Gastroesophageal sphincter (tissue), 4 donors: ENCODE data around the gene OGA. TPM values are rescaled to one million over a fixed set of nuclear protein-coding genes. Genes with fewer than 3 reads are reported as not detected.

Experiments
- ATAC-seq: fragments of 150-250 bp; one replicate; pipeline ENCODE4 v1.9.1; 2016; ENCODE audit warnings: mild to moderate bottlenecking, moderate library complexity
- H3K27ac ChIP-seq, 4 donors: fragments of 200-600 bp; sonication (generic) in 3 of 4; 1 replicate in 3 of 4; 2 replicates in 1 of 4; pipeline ENCODE4 v1.5.1; 2016 to 2019
- H3K27me3 ChIP-seq: fragments of 200-600 bp; sonication (generic); one replicate; pipeline ENCODE4 v1.5.1; 2019
- H3K36me3 ChIP-seq, 2 donors: fragments of 200-600 bp; sonication (generic); one replicate each; pipeline ENCODE4 v1.5.1; 2019; ENCODE audit warnings: control low read depth in 1 of 2
- H3K4me1 ChIP-seq, 3 donors: fragments of 200-600 bp; sonication (generic); 1 replicate in 2 of 3; 2 replicates in 1 of 3; pipeline ENCODE4 v1.5.1; 2016 to 2019; ENCODE audit warnings: control low read depth in 2 of 3
- H3K4me3 ChIP-seq, 2 donors: fragments of 200-600 bp; sonication (generic); one replicate each; pipeline ENCODE4 v1.5.1; 2019; ENCODE audit warnings: mild to moderate bottlenecking in 1 of 2, moderate library complexity in 1 of 2
- H3K9me3 ChIP-seq, 3 donors: fragments of 200-600 bp; sonication (generic); one replicate each; pipeline ENCODE4 v1.5.1; 2017 to 2019; ENCODE audit warnings: control low read depth in 2 of 3
- CTCF ChIP-seq, 4 experiments: fragments of 200-600 bp in 2 of 4; fragments of 450-650 bp in 2 of 4; sonication (generic) in 1 of 4; IDR thresholded peaks; one replicate each; pipeline ENCODE4 v1.5.1; 2017 to 2019; ENCODE audit warnings: antibody characterized with exemption in 4 of 4, mild to moderate bottlenecking in 2 of 4, moderate library complexity in 2 of 4
- EP300 ChIP-seq: sonication (generic); formaldehyde crosslinking; IDR thresholded peaks from one replicate; pipeline ENCODE4 v1.6.1; 2017; ENCODE audit warnings: antibody characterized with exemption, mild to moderate bottlenecking
- POLR2A ChIP-seq, 2 donors: fragments of 450-650 bp; IDR thresholded peaks; one replicate each; pipeline ENCODE4 v1.6.1; 2017; ENCODE audit warnings: antibody characterized with exemption in 2 of 2, mild to moderate bottlenecking in 2 of 2, moderate library complexity in 1 of 2
- POLR2AphosphoS5 ChIP-seq: sonication (generic); formaldehyde crosslinking; IDR thresholded peaks from one replicate; pipeline ENCODE4 v1.6.1; 2017; ENCODE audit warnings: antibody characterized with exemption
- WGBS, 2 donors: methylation state at CpG; one replicate each; pipeline ENCODE4 v1.1.5; 2018; ENCODE audit warnings: low coverage in 1 of 2; 5-methylcytosine and 5-hydroxymethylcytosine counted together
- total RNA-seq, 4 donors: library from RNA; depleted of rRNA; stranded (reverse); fragments of >200 nt; gene quantifications; one replicate each; pipeline ENCODE4 v1.1.0, GENCODE V29; 2016

Gene OGA
- total RNA-seq, 4 donors from 2014 or later = 92.5 to 163 (median 115) TPM

- no peaks in the 10 kb centered on the region for H3K9me3 ChIP-seq
- H3K4me1 ChIP-seq = peaks cover 0 to 33% (median 12%) of the 10 kb centered on the region in 3 donors
- H3K4me3 ChIP-seq = peak overlapping the region; percentile 95 to 100
- no peaks in the 10 kb centered on the region for H3K36me3 ChIP-seq
- no peaks in the 10 kb centered on the region for H3K27me3 ChIP-seq
- peak overlapping the region; percentile 55 to 99 (median 97) for H3K27ac ChIP-seq
- 19 to 29% methylated on average over 9 to 10 of the region's 14 CpGs for WGBS, 2 donors
- peak; percentile 37 for ATAC-seq
- TF ChIP-seq CTCF (IDR thresholded peaks at IDR 0.05) (no peak), EP300 (no peak), POLR2AphosphoS5 (no peak), POLR2A (IDR thresholded peaks at IDR 0.05) (no peak)
Observed at GRCh38 chr10:101818872-101819633, 809 bp upstream of the OGA start.

- peaks cover 0 to 49% (median 17%) of the 10 kb centered on the region in 3 donors for H3K4me1 ChIP-seq
- no peaks in the 10 kb centered on the region for H3K9me3 ChIP-seq
Observed at GRCh38 chr10:101817337-101818118, 716 bp downstream of the OGA start.

GRCh38 chr10:101816913-101817336, 1.3 kb downstream of the OGA start:
- ATAC-seq = no peak
- 0% methylated on average over 11 to 13 of the region's 14 CpGs for WGBS, 2 donors
- Histone ChIP-seq H3K27me3 (no peaks in the 10 kb centered on the region), H3K9me3 (no peaks in the 10 kb centered on the region), H3K4me3 (peak overlapping the region; percentile 95 to 100), H3K4me1 (peaks cover 0 to 55% (median 19%) of the 10 kb centered on the region in 3 donors), H3K27ac (peak overlapping the region; percentile 89 to 99 (median 97)), H3K36me3 (peaks cover 0 to 10% of the 10 kb centered on the region in 2 donors)
- TF ChIP-seq CTCF (IDR thresholded peaks at IDR 0.05) (no peak), POLR2A (IDR thresholded peaks at IDR 0.05) (no peak), POLR2AphosphoS5 (no peak), EP300 (no peak)

More at GRCh38 chr10:101817337-101818118, 716 bp downstream of the OGA start:
- no peaks in the 10 kb centered on the region for H3K27me3 ChIP-seq
- TF ChIP-seq EP300 (no peak), POLR2AphosphoS5 (peak; percentile 90), CTCF (IDR thresholded peaks at IDR 0.05) (no peak), POLR2A (IDR thresholded peaks at IDR 0.05) (peak; percentile 60 to 64)
- H3K27ac ChIP-seq = peak overlapping the region; percentile 89 to 99 (median 97)
- peak overlapping the region; percentile 95 to 100 for H3K4me3 ChIP-seq
- 0 to 3% methylated on average over 4 to 8 of the region's 44 CpGs for WGBS, 2 donors
- peak; percentile 55 for ATAC-seq
- peaks cover 0 to 4% of the 10 kb centered on the region in 2 donors for H3K36me3 ChIP-seq

GRCh38 chr10:101816376-101816775, 1.9 kb downstream of the OGA start:
- TF ChIP-seq POLR2A (IDR thresholded peaks at IDR 0.05) = no peak
- no peak for TF ChIP-seq POLR2AphosphoS5
- TF ChIP-seq EP300 = no peak
- TF ChIP-seq CTCF (IDR thresholded peaks at IDR 0.05) = no peak
- Histone ChIP-seq H3K27me3 (no peaks in the 10 kb centered on the region), H3K36me3 (peaks cover 0 to 15% of the 10 kb centered on the region in 2 donors), H3K4me3 (peak overlapping the region; percentile 95 to 100), H3K9me3 (no peaks in the 10 kb centered on the region), H3K4me1 (peaks cover 0 to 59% (median 19%) of the 10 kb centered on the region in 3 donors), H3K27ac (peak overlapping the region in 2 of 4 donors; percentile 97 to 99)
- 1 to 3% methylated on average over 5 of the region's 5 CpGs for WGBS, 2 donors
- no peak for ATAC-seq
